GM19025 (cell line): Measurements from ENCODE around the gene STT3B.
"Not testable (repeated sequence)": the region's sequence is repeated elsewhere in the genome, so short reads cannot be mapped to it uniquely, and the experiment has no call there.

Experiments used
- ATAC-seq: cut with Tn5 transposase; IDR thresholded peaks from one replicate; pipeline ENCODE4 v1.9.1; 2021; ENCODE audit warnings: mild to moderate bottlenecking, low read depth, moderate library complexity; ENCODE audit not compliant: unreplicated experiment

Gene STT3B

GRCh38 chr3:31532587-31533168, at the start of gene STT3B:
Gene STT3B, plus strand, starts transcription at chr3:31532925. Its CDS starts 74 bp downstream, at chr3:31532999.
- ATAC-seq, result peak; percentile 50

GRCh38 chr3:31483776-31484175, 48.9 kb upstream of the STT3B start:
- ATAC-seq, result no peak

- ATAC-seq, result no peak
These were observed 47.5 kb upstream of the STT3B start for GRCh38 chr3:31485196-31485595.

GRCh38 chr3:31486865-31487533, 45.7 kb upstream of the STT3B start:
- ATAC-seq, result no peak

- ATAC-seq, result no peak
These were observed 44.2 kb upstream of the STT3B start for GRCh38 chr3:31488475-31489017.

- no peak for ATAC-seq
These were observed 42.2 kb upstream of the STT3B start for GRCh38 chr3:31490502-31490901.

GRCh38 chr3:31491660-31492059, 41.1 kb upstream of the STT3B start:
- ATAC-seq, result no peak

GRCh38 chr3:31493149-31493548, 39.6 kb upstream of the STT3B start:
- ATAC-seq, result no peak

GRCh38 chr3:31495971-31496665, 36.6 kb upstream of the STT3B start:
- ATAC-seq, result no peak

- ATAC-seq, result no peak
These were observed 33.9 kb upstream of the STT3B start for GRCh38 chr3:31498791-31499190.

- ATAC-seq, result no peak
These were observed 33.4 kb upstream of the STT3B start for GRCh38 chr3:31499281-31499680.

- no peak for ATAC-seq
These were observed 29.9 kb upstream of the STT3B start for GRCh38 chr3:31502803-31503221.

GRCh38 chr3:31503456-31503855, 29.3 kb upstream of the STT3B start:
- no peak for ATAC-seq

GRCh38 chr3:31504230-31504629, 28.5 kb upstream of the STT3B start:
- ATAC-seq, result no peak

- ATAC-seq, result no peak
These were observed 27.2 kb upstream of the STT3B start for GRCh38 chr3:31505371-31506048.

GRCh38 chr3:31506515-31506914, 26.2 kb upstream of the STT3B start:
- ATAC-seq, result not testable (repeated sequence)

GRCh38 chr3:31508452-31509146, 24.1 kb upstream of the STT3B start:
- ATAC-seq, result no peak

- ATAC-seq, result no peak
These were observed 23.5 kb upstream of the STT3B start for GRCh38 chr3:31509147-31509728.

GRCh38 chr3:31514570-31514969, 18.2 kb upstream of the STT3B start:
- ATAC-seq, result no peak
